ENCODE data around the gene NISCH.

The NISCH gene

DNA sequence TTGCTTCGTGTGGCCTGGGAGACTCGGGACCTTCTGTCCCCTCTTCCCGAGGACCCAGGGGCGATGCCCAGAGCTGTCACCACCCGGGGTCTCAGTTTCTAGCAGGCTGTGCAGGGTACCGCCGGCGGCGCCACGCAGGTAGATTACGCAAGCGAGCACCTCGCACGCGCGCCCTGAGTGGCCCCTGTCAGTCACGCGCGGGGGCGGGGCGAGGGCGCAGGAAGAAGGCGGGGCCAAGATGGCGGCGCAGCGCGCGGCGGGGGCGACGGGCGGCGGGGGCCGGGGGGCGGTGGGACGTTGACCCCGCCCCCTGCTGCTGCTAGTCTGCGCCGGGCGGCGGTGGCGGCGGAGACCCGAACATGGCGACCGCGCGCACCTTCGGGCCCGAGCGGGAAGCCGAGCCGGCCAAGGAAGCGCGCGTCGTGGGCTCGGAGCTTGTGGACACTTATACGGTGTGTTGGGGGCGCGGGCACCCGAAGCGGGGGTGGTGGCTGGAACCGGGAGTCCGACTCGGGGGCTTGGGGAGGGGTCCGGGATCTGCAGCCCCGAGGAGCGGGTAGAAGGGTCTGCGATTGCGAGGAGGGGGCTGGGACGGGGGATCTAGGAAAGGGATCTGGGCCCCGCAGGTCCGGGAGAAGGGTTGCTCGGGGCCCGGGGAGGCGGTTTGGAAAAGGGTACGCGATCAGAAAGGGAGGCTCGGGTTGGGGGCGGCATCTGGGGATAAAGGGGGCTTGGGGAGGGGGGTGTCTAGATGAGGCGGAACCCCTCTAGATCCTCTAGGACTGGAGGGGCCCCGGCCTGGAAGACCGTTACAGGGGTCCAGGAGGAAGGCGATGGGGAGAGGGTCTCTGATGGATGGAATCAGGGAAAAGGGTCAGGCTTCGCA lies at the start of gene NISCH:
NISCH (plus strand) TSS at position 322 of the 886 bp plus-strand sequence; CDS start at position 360, 38 bp downstream.
- peak; percentile 98 for TF ChIP-seq PKNOX1 (IDR thresholded peaks at IDR 0.05)
- peak; percentile 58; the same call in 1 of the 2 replicates for TF ChIP-seq ARNT (IDR thresholded peaks at IDR 0.05)
- no peak for TF ChIP-seq NFRKB (IDR thresholded peaks at IDR 0.05)
- CTCF ChIA-PET: interaction anchor here (0.6 kb wide), 1 partner anchor 319 kb away, joined by 3 read pairs; no protein-coding TSS in a partner anchor
- POLR2A ChIA-PET: no interaction called here
- DNase-seq (ENCODE audit: extremely low spot score): peak; percentile 92

- TF ChIP-seq LEF1 (IDR thresholded peaks at IDR 0.05; ENCODE audit: borderline replicate concordance): no peak
- no peak for TF ChIP-seq HDGF (IDR thresholded peaks at IDR 0.05; ENCODE audit: borderline replicate concordance)
- TF ChIP-seq NFRKB (IDR thresholded peaks at IDR 0.05): no peak
- TF ChIP-seq SP1 (IDR thresholded peaks at IDR 0.05): no peak
- no peak for TF ChIP-seq ZNF384 (IDR thresholded peaks at IDR 0.05)
- TF ChIP-seq FOXA1 (IDR thresholded peaks at IDR 0.05): no peak
- no peak for TF ChIP-seq CTBP1 (IDR thresholded peaks at IDR 0.05; ENCODE audit: borderline replicate concordance)
- TF ChIP-seq TARDBP (IDR thresholded peaks at IDR 0.05): no peak
- no peak for TF ChIP-seq L3MBTL2 (conservative IDR thresholded peaks at IDR 0.05)
- TF ChIP-seq ELF4 (IDR thresholded peaks at IDR 0.05): no peak
- TF ChIP-seq FOXM1 (IDR thresholded peaks at IDR 0.05; ENCODE audit: borderline replicate concordance): no peak
- TF ChIP-seq BHLHE40 (IDR thresholded peaks at IDR 0.05; ENCODE audit: borderline replicate concordance): no peak
- TF ChIP-seq PKNOX1 (IDR thresholded peaks at IDR 0.05): no peak
- no peak for TF ChIP-seq ARNT (IDR thresholded peaks at IDR 0.05)
- POLR2A ChIA-PET: no interaction called here
- CTCF ChIA-PET: no interaction called here
- no peak for DNase-seq (ENCODE audit: extremely low spot score)
Observed at GRCh38 chr3:52406231-52406661, 49.2 kb upstream of the NISCH start.

DNA sequence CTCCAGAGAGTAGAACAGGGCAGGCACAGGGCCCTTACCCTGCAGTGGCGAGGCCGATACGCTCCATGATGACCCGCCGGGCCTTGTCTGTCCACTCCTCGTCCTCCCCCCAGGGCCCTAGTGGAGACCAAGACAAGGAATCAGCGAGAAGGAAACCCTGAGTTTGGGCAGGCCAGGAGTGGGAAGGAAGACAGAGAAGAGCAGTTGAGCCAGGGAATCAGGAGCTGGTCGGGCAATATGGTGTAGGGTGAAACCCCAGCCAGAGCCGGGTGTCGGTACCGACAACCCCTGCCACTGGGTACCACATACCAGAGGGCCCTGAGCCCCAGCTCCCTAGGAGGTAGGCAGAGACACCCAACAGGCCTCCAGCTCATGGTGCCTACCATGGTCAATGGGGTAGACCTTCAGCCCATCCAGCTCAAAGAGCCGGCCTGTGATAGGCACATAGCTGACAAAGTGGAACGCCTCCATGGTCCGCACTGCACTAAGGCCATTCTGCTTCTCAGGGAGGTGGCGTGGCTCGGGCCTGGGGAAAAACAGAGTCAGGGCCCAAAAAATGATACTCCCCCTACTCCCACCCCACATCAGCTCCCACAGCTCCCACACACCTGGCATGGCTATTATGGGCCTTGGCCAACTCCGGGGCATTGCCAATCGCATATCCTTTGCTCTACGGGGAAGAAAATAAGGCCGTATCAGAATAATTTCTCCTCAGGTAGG lies 48.5 kb upstream of the NISCH start:
- no peak for DNase-seq (ENCODE audit: extremely low spot score)
- POLR2A ChIA-PET: interaction anchor here (0.5 kb wide), 1 partner anchor 128 kb away, joined by 3 read pairs; no protein-coding TSS in a partner anchor
- CTCF ChIA-PET: no interaction called here
- no peak for TF ChIP-seq ZNF384 (IDR thresholded peaks at IDR 0.05)
- TF ChIP-seq ELF4 (IDR thresholded peaks at IDR 0.05): no peak
- no peak for TF ChIP-seq FOXA1 (IDR thresholded peaks at IDR 0.05)
- no peak for TF ChIP-seq TARDBP (IDR thresholded peaks at IDR 0.05)
- TF ChIP-seq FOXK2 (IDR thresholded peaks at IDR 0.05): no peak
- no peak for TF ChIP-seq NFRKB (IDR thresholded peaks at IDR 0.05)

GRCh38 chr3:52407779-52408178 lies 47.6 kb upstream of the NISCH start:
- ChIA-PET CTCF (no interaction called here), POLR2A (no interaction called here)
- no peak for DNase-seq (ENCODE audit: extremely low spot score)
- TF ChIP-seq CTBP1 (IDR thresholded peaks at IDR 0.05; ENCODE audit: borderline replicate concordance) (no peak), FOXA1 (IDR thresholded peaks at IDR 0.05) (no peak), ZNF384 (IDR thresholded peaks at IDR 0.05) (no peak), ARNT (IDR thresholded peaks at IDR 0.05) (no peak), FOXM1 (IDR thresholded peaks at IDR 0.05; ENCODE audit: borderline replicate concordance) (no peak), FOXK2 (IDR thresholded peaks at IDR 0.05) (no peak), ELF4 (IDR thresholded peaks at IDR 0.05) (no peak), L3MBTL2 (conservative IDR thresholded peaks at IDR 0.05) (no peak), SP1 (IDR thresholded peaks at IDR 0.05) (no peak), PKNOX1 (IDR thresholded peaks at IDR 0.05) (no peak), TARDBP (IDR thresholded peaks at IDR 0.05) (no peak), LEF1 (IDR thresholded peaks at IDR 0.05; ENCODE audit: borderline replicate concordance) (no peak), HDGF (IDR thresholded peaks at IDR 0.05; ENCODE audit: borderline replicate concordance) (no peak), SUZ12 (IDR thresholded peaks at IDR 0.05) (no peak), BHLHE40 (IDR thresholded peaks at IDR 0.05; ENCODE audit: borderline replicate concordance) (no peak)

DNA sequence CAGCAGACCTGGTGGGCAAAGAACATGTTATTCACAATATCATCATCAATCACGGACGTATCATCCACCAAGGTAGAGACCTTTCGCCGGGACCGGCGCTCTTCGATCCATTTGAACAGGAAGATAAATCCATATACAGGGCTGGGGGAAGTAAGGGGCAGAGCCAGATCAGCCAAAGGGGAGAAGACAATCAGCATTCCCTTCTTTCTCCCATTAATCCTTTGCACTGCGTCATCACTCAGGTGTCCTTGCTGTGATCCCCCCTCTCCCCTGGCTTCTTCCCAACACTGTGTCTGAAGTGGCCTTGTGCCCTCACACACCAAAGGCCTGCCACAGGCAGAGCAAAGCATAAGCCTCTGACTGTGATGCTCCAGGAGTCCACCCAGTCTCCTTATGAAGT lies 46.9 kb upstream of the NISCH start:
- no peak for TF ChIP-seq ELF4 (IDR thresholded peaks at IDR 0.05)
- TF ChIP-seq FOXK2 (IDR thresholded peaks at IDR 0.05): no peak
- no peak for TF ChIP-seq SP1 (IDR thresholded peaks at IDR 0.05)
- TF ChIP-seq SUZ12 (IDR thresholded peaks at IDR 0.05): no peak
- TF ChIP-seq CTBP1 (IDR thresholded peaks at IDR 0.05; ENCODE audit: borderline replicate concordance): no peak
- TF ChIP-seq NFRKB (IDR thresholded peaks at IDR 0.05): no peak
- TF ChIP-seq ZNF384 (IDR thresholded peaks at IDR 0.05): no peak
- no peak for TF ChIP-seq LEF1 (IDR thresholded peaks at IDR 0.05; ENCODE audit: borderline replicate concordance)
- no peak for TF ChIP-seq FOXA1 (IDR thresholded peaks at IDR 0.05)
- TF ChIP-seq FOXM1 (IDR thresholded peaks at IDR 0.05; ENCODE audit: borderline replicate concordance): no peak
- no peak for TF ChIP-seq L3MBTL2 (conservative IDR thresholded peaks at IDR 0.05)
- TF ChIP-seq HDGF (IDR thresholded peaks at IDR 0.05; ENCODE audit: borderline replicate concordance): no peak
- TF ChIP-seq ARNT (IDR thresholded peaks at IDR 0.05): no peak
- TF ChIP-seq PKNOX1 (IDR thresholded peaks at IDR 0.05): no peak
- ChIA-PET CTCF (no interaction called here), POLR2A (no interaction called here)
- no peak for DNase-seq (ENCODE audit: extremely low spot score)

All from HEK293T (cell line).